ENCODE data around the gene LIN28B.

DNA sequence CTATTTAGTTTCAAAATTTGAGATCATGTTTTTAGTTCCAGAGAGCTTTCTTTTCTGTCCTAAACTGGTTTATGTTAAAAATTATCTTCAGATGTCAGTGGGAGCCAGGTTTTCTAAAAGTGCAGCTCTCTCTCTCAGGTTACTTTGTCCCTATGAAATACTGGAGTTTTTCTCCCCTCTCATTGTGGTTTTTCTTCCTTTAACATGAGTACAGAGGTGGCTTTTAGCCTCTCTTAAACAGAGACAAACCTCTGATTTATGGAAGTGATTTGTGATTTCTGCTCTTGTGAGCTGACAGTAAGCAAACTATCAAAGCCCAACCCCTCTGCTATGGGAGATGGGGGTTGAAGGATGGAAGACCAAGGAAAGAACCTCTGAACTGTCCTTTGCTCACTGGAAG is 85.7 kb downstream of the LIN28B start:
- TF ChIP-seq, protein P1, sequence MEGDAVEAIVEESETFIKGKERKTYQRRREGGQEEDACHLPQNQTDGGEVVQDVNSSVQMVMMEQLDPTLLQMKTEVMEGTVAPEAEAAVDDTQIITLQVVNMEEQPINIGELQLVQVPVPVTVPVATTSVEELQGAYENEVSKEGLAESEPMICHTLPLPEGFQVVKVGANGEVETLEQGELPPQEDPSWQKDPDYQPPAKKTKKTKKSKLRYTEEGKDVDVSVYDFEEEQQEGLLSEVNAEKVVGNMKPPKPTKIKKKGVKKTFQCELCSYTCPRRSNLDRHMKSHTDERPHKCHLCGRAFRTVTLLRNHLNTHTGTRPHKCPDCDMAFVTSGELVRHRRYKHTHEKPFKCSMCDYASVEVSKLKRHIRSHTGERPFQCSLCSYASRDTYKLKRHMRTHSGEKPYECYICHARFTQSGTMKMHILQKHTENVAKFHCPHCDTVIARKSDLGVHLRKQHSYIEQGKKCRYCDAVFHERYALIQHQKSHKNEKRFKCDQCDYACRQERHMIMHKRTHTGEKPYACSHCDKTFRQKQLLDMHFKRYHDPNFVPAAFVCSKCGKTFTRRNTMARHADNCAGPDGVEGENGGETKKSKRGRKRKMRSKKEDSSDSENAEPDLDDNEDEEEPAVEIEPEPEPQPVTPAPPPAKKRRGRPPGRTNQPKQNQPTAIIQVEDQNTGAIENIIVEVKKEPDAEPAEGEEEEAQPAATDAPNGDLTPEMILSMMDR (IDR thresholded peaks at IDR 0.05): no peak
- no peak for TF ChIP-seq POLR2A (IDR thresholded peaks at IDR 0.05)
